K562 (cell line): ENCODE data around the gene RBKS. TPM values are rescaled to one million over a fixed set of nuclear protein-coding genes. Genes with fewer than 3 reads are reported as not detected.

ENCODE experiments used
- ATAC-seq: fragments of 200-7000 bp; cut with Tn5 transposase; 3 replicates; pipeline ENCODE4 v1.9.1; 2020; ENCODE audit warnings: moderate library complexity
- BruUV-seq: library from RNA; stranded (reverse); fragments of 400-500 nt; replicated peaks from 2 replicates; lab custom pipeline; 2021; lab: Mats Ljungman, UMichigan
- CTCF ChIA-PET: fragments of 300-600 bp; formaldehyde crosslinking; extraction: SDS; loops from one replicate; lab custom pipeline; 2021; ENCODE audit warnings: low intra/inter-chr PET ratio; lab: Yijun Ruan, JAX
- POLR2A ChIA-PET: fragments of 300-600, 350-650 bp; sonication (Branson Sonifier 250); formaldehyde crosslinking; extraction: SDS; loops from one replicate; lab custom pipeline; 2021; ENCODE audit warnings: antibody characterized with exemption, inconsistent platforms; lab: Yijun Ruan, JAX
- DNase-seq, 4 experiments: peaks; one replicate each; pipeline versions ENCODE4 v3.0.0 to v3.0.0-alpha.2; 2011 to 2018; ENCODE audit warnings: low spot score in 3 of 4, mixed read lengths in 3 of 4; ENCODE audit errors: extremely low read depth in 1 of 4
- FAIRE-seq: peaks from 2 replicates; lab custom pipeline; 2011; peaks lifted over from hg19 to GRCh38; lab: Jason Lieb, UNC
- H2AFZ ChIP-seq: 2 replicates; pipeline ENCODE4 v1.6.0; 2011; ENCODE audit warnings: low read depth, low read length, control low read depth, inconsistent platforms
- H3K27ac ChIP-seq: fragments of 200-600 bp; 3 replicates; pipeline ENCODE4 v1.8.0; 2011; ENCODE audit warnings: low read depth, mild to moderate bottlenecking, control low read depth, inconsistent platforms, low read length, moderate library complexity, mixed read lengths; ENCODE audit errors: extremely low read depth
- H3K27me3 ChIP-seq, 2 experiments: fragments of 300-600 bp in 1 of 2; 2 replicates in 1 of 2; 3 replicates in 1 of 2; pipeline versions ENCODE4 v1.6.0 to v1.8.0; 2011; ENCODE audit warnings: inconsistent platforms in 2 of 2, low read length in 2 of 2, mild to moderate bottlenecking in 1 of 2, mixed read lengths in 1 of 2, moderate library complexity in 1 of 2; ENCODE audit not compliant: control insufficient read depth in 2 of 2, insufficient read depth in 2 of 2
- H3K36me3 ChIP-seq: fragments of 300-600 bp; 3 replicates; pipeline ENCODE4 v1.8.0; 2011; ENCODE audit warnings: mild to moderate bottlenecking, low read length, inconsistent platforms; ENCODE audit not compliant: control insufficient read depth, insufficient read depth
- H3K4me1 ChIP-seq, 2 experiments: fragments of 200-600 bp in 1 of 2; replicated peaks in 1 of 2; 2 replicates in 1 of 2; 3 replicates in 1 of 2; pipeline versions ENCODE4 v1.5.1 to v1.8.0; 2011; ENCODE audit warnings: inconsistent platforms in 2 of 2, low read length in 2 of 2, mild to moderate bottlenecking in 1 of 2, mixed read lengths in 1 of 2, moderate library complexity in 1 of 2; ENCODE audit not compliant: control insufficient read depth in 2 of 2, insufficient read depth in 2 of 2
- H3K4me2 ChIP-seq: 2 replicates; pipeline ENCODE4 v1.6.1; 2011; ENCODE audit warnings: low read length, control low read depth, inconsistent platforms, mixed read lengths; ENCODE audit not compliant: insufficient read depth
- H3K4me3 ChIP-seq: fragments of 200-600 bp; sonication (generic), shearing (Covaris generic); 2 replicates; pipeline ENCODE4 v1.5.1; 2016; ENCODE audit warnings: control low read depth, inconsistent platforms
- H3K79me2 ChIP-seq: fragments of 200-600 bp; 3 replicates; pipeline ENCODE4 v1.8.0; 2011; ENCODE audit warnings: low read length, inconsistent platforms; ENCODE audit not compliant: control insufficient read depth, insufficient read depth
- H3K9ac ChIP-seq, 2 experiments: 2 replicates each; pipeline versions ENCODE4 v1.6.0 to v1.6.1; 2011; ENCODE audit warnings: low read depth in 2 of 2, low read length in 2 of 2, control low read depth in 1 of 2, inconsistent platforms in 1 of 2, mild to moderate bottlenecking in 1 of 2, mixed read lengths in 1 of 2; ENCODE audit not compliant: insufficient read depth in 1 of 2
- H3K9me1 ChIP-seq: one replicate; pipeline ENCODE4 v1.6.0; 2011; ENCODE audit warnings: inconsistent platforms, mild to moderate bottlenecking, low read length, moderate library complexity; ENCODE audit not compliant: control insufficient read depth, insufficient read depth
- H3K9me3 ChIP-seq: replicated peaks from 2 replicates; pipeline ENCODE4 v1.5.1; 2011; ENCODE audit warnings: low read depth, low read length, inconsistent platforms; ENCODE audit not compliant: control insufficient read depth, insufficient read depth
- H4K20me1 ChIP-seq: replicated peaks from 2 replicates; pipeline ENCODE4 v1.6.1; 2011; ENCODE audit warnings: low read length, inconsistent platforms, mixed read lengths; ENCODE audit not compliant: control insufficient read depth, insufficient read depth
- CC2D1A ChIP-seq: fragments of 450-650 bp; IDR thresholded peaks from 2 replicates; pipeline ENCODE4 v1.6.1; 2017; ENCODE audit warnings: mild to moderate bottlenecking
- CHAMP1 ChIP-seq: fragments of 450-650 bp; IDR thresholded peaks from 2 replicates; pipeline ENCODE4 v1.6.1; 2016; ENCODE audit warnings: mild to moderate bottlenecking
- CHD1 ChIP-seq: fragments of 200-600 bp; sonication (generic); IDR thresholded peaks from one replicate; pipeline ENCODE4 v1.6.1; 2012; ENCODE audit warnings: mild to moderate bottlenecking, moderate library complexity, low read length, inconsistent platforms
- EHMT2 ChIP-seq: fragments of 450-650 bp; IDR thresholded peaks from 2 replicates; pipeline ENCODE4 v1.6.1; 2018; ENCODE audit warnings: antibody characterized with exemption
- HOMEZ ChIP-seq: fragments of 250-450 bp; sonication (Bioruptor Pico); IDR thresholded peaks from 2 replicates; pipeline ENCODE4 v1.4.0; 2020; ENCODE audit warnings: mild to moderate bottlenecking, moderate library complexity
- MAFG ChIP-seq: fragments of 450-650 bp; conservative IDR thresholded peaks from 2 replicates; pipeline ENCODE4 v1.6.1; 2016; ENCODE audit warnings: missing genetic modification characterization, missing compliant biosample characterization
- MED1 ChIP-seq: sonication (generic); formaldehyde crosslinking; IDR thresholded peaks from 2 replicates; pipeline ENCODE4 v1.8.1; 2023; ENCODE audit warnings: missing genetic modification reagents, borderline replicate concordance
- MEIS2 ChIP-seq: fragments of 450-650 bp; IDR thresholded peaks from 2 replicates; pipeline ENCODE4 v1.6.1; 2014; ENCODE audit warnings: mild to moderate bottlenecking; ENCODE audit not compliant: partially characterized antibody
- PHB2 ChIP-seq: fragments of 450-650 bp; IDR thresholded peaks from 2 replicates; pipeline ENCODE4 v1.6.1; 2017; ENCODE audit warnings: low read depth
- RBM14 ChIP-seq: fragments of 200-400 bp; formaldehyde crosslinking; IDR thresholded peaks from 2 replicates; pipeline ENCODE4 v1.6.1; 2018; ENCODE audit warnings: low read depth, mild to moderate bottlenecking, low read length, moderate library complexity, borderline replicate concordance; ENCODE audit not compliant: insufficient read depth
- RNF2 ChIP-seq: sonication (generic); IDR thresholded peaks from 2 replicates; pipeline ENCODE4 v1.6.1; 2016
- SRSF3 ChIP-seq: fragments of 200-400 bp; formaldehyde crosslinking; IDR thresholded peaks from 2 replicates; pipeline ENCODE4 v1.6.1; 2016; ENCODE audit warnings: mild to moderate bottlenecking, low read length, moderate library complexity; ENCODE audit not compliant: insufficient read depth
- SRSF7 ChIP-seq: fragments of 200-400 bp; formaldehyde crosslinking; optimal IDR thresholded peaks from 2 replicates; pipeline ENCODE3; 2017; ENCODE audit warnings: mild to moderate bottlenecking, low read depth, low read length
- SUPT5H ChIP-seq: fragments of 450-650 bp; IDR thresholded peaks from 2 replicates; pipeline ENCODE4 v1.6.1; 2016
- TRIM28 ChIP-seq: fragments of 450-650 bp; IDR thresholded peaks from 2 replicates; pipeline ENCODE4 v1.6.1; 2017
- WGBS: fragments of 100-300 bp; shearing (Covaris generic); methylation state at CpG from one replicate; pipeline ENCODE4 v1.1.6; 2016; ENCODE audit warnings: low coverage, mixed read lengths; ENCODE audit not compliant: insufficient coverage; ENCODE audit errors: missing lambda C conversion rate; 5-methylcytosine and 5-hydroxymethylcytosine counted together
- in situ Hi-C: fragments of 300-500 bp; cut with MboI; formaldehyde crosslinking; loops from 4 replicates; pipeline ENCODE4 v1.15.0; 2018; ENCODE audit warnings: inconsistent platforms, mixed read lengths
- intact Hi-C: fragments of 100-400 bp; cut with micrococcal nuclease; formaldehyde crosslinking; loops from 2 replicates; pipeline ENCODE4 v1.14.2; 2022
- polyA plus RNA-seq, 8 experiments: library from polyadenylated mRNA; depleted of rRNA in 4 of 8; stranded (reverse) in 5 of 8; unstranded in 3 of 8; fragments of >200 nt; fragmentation: Nextera tagmentation in 2 of 8; fragmentation: Illumina TruSeq in 1 of 8; extraction: Ambion mirVana in 2 of 8; extraction: Trizol in 1 of 8; gene quantifications; 2 replicates each; pipeline versions ENCODE4 v1.2.1 to v1.2.3, GENCODE V29; 2011 to 2014; ENCODE audit warnings: inconsistent platforms in 1 of 8, missing spikeins in 1 of 8
- total RNA-seq, 7 experiments: library from RNA; depleted of rRNA in 6 of 7; stranded (reverse); fragments of >200 nt in 6 of 7; fragmentation: Illumina TruSeq in 2 of 7; extraction: Trizol in 2 of 7; gene quantifications; 2 replicates each; pipeline versions ENCODE4 v1.2.1 to v1.2.3, GENCODE V29; 2011 to 2021; ENCODE audit warnings: low replicate concordance in 1 of 7

The RBKS gene
- total and polyA plus RNA-seq, 9 of the 15 experiments (the other 6 are each of a cell fraction or from before 2014, with no cell fraction given), result 0.06 to 0.39 (median 0.19) TPM

GRCh38 chr2:27823135-27823534 is 67.1 kb downstream of the RBKS start:
- no peaks in the 10 kb centered on the region for H3K9me1 ChIP-seq
- no peak for FAIRE-seq
- H3K27me3 ChIP-seq, result peaks cover 4 to 5% of the 10 kb centered on the region in 2 experiments; a peak in 2 of 5 replicates
- ATAC-seq, result no peak
- H3K36me3 ChIP-seq, result no peaks in the 10 kb centered on the region
- no peaks in the 10 kb centered on the region for H3K79me2 ChIP-seq
- no peaks in the 10 kb centered on the region for H3K4me1 ChIP-seq
- intact Hi-C loops (no loop called here), in situ Hi-C loops (no loop called here)
- no peak overlapping the region for H3K4me3 ChIP-seq
- CTCF ChIA-PET, result no interaction called here
- H3K9me3 ChIP-seq, result no peaks in the 10 kb centered on the region; the same call in 1 of the 2 replicates
- POLR2A ChIA-PET, result interaction anchor here (0.5 kb wide), 1 partner anchor 62 kb away, joined by 3 read pairs; no protein-coding TSS in a partner anchor
- no peak for DNase-seq
- no peak for TF ChIP-seq EHMT2
- TF ChIP-seq SRSF7, result no peak
- TF ChIP-seq SUPT5H, result no peak
- no peak for TF ChIP-seq TRIM28
- no peak for TF ChIP-seq MEIS2
- TF ChIP-seq CHD1, result no peak
- TF ChIP-seq CC2D1A, result no peak
- H4K20me1 ChIP-seq, result no peaks in the 10 kb centered on the region
- BruUV-seq, result no TSS peak
- H3K9ac ChIP-seq, result no peak overlapping the region
- H3K4me2 ChIP-seq, result no peak overlapping the region
- no peak overlapping the region for H3K27ac ChIP-seq
- H2AFZ ChIP-seq, result no peak overlapping the region
- WGBS, result 3% methylated on average over 5 of the region's 5 CpGs

DNA sequence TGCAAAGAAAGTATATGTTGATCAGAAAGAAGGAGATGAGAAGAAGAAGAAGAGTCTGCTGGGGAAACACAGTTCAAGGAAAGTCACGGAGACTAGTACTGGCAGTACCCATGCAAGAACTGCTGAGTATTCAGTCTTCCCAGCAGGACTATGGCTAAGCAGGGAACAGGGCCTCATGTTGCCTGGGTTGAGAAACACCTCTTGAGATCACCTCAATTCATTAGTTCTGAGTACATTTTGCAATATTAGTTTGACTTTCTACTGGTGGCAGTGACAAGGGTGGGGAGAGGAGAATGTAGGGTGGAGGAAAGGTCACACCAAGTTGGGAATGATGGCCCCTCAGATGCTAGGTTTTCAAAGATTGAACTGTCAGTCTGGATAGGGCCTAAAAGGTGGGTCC is 68.1 kb downstream of the RBKS start:
- no peak for DNase-seq
- Histone ChIP-seq H3K27ac (no peak overlapping the region), H3K4me1 (no peaks in the 10 kb centered on the region), H3K9me1 (no peaks in the 10 kb centered on the region), H4K20me1 (no peaks in the 10 kb centered on the region), H3K4me2 (no peak overlapping the region), H3K79me2 (no peaks in the 10 kb centered on the region), H2AFZ (no peak overlapping the region), H3K36me3 (no peaks in the 10 kb centered on the region), H3K4me3 (no peak overlapping the region), H3K9ac (no peak overlapping the region), H3K27me3 (peaks cover 0 to 5% of the 10 kb centered on the region in 2 experiments; a peak in 2 of 5 replicates), H3K9me3 (no peaks in the 10 kb centered on the region; the same call in 1 of the 2 replicates)
- ChIA-PET POLR2A (no interaction called here), CTCF (no interaction called here)
- ATAC-seq, result no peak
- intact Hi-C loops, result no loop called here
- no peak for FAIRE-seq
- 0% methylated on average over 1 of the region's 1 CpG for WGBS
- in situ Hi-C loops, result no loop called here
- no TSS peak for BruUV-seq
- no peak for TF ChIP-seq RNF2
- no peak for TF ChIP-seq CHAMP1
- no peak for TF ChIP-seq HOMEZ (CRISPR knock-in tag)
- no peak for TF ChIP-seq MED1 (CRISPR knock-in tag)
- TF ChIP-seq RBM14, result no peak
- no peak for TF ChIP-seq MAFG
- no peak for TF ChIP-seq SRSF3
- no peak for TF ChIP-seq PHB2
